Keratinocyte (primary cell): Measurements from ENCODE around the gene NR5A1. TPM values are rescaled to one million over a fixed set of nuclear protein-coding genes. Genes with fewer than 3 reads are reported as not detected.

ENCODE experiments used
- DNase-seq: peaks from one replicate; pipeline ENCODE4 v3.0.0-alpha.2; 2011; ENCODE audit warnings: low read depth, missing footprints, low spot score
- FAIRE-seq: peaks from 2 replicates; lab custom pipeline; 2011; peaks lifted over from hg19 to GRCh38; lab: Jason Lieb, UNC
- H2AFZ ChIP-seq: 2 replicates; pipeline ENCODE4 v1.6.0; 2012; ENCODE audit warnings: low read length, control low read depth, inconsistent platforms; ENCODE audit not compliant: control insufficient read depth
- H3K27ac ChIP-seq: 2 replicates; pipeline ENCODE4 v1.5.1; 2011; ENCODE audit warnings: low read length; ENCODE audit not compliant: control insufficient read depth, insufficient read depth
- H3K27me3 ChIP-seq: 3 replicates; pipeline ENCODE4 v1.6.0; 2011; ENCODE audit warnings: low read length; ENCODE audit not compliant: control insufficient read depth, insufficient read depth; ENCODE audit errors: extremely low read depth
- H3K36me3 ChIP-seq, 2 experiments: 2 replicates in 1 of 2; 3 replicates in 1 of 2; pipeline ENCODE4 v1.5.1; 2011; ENCODE audit warnings: low read length in 2 of 2, mild to moderate bottlenecking in 1 of 2; ENCODE audit not compliant: control insufficient read depth in 2 of 2, insufficient read depth in 2 of 2; ENCODE audit errors: extremely low read depth in 1 of 2
- H3K4me1 ChIP-seq: 3 replicates; pipeline ENCODE4 v1.5.1; 2011; ENCODE audit warnings: low read length; ENCODE audit not compliant: control insufficient read depth, insufficient read depth; ENCODE audit errors: extremely low read depth
- H3K4me2 ChIP-seq: 3 replicates; pipeline ENCODE4 v1.6.0; 2011; ENCODE audit warnings: low read depth, low read length; ENCODE audit not compliant: control insufficient read depth, insufficient read depth; ENCODE audit errors: extremely low read depth
- H3K4me3 ChIP-seq, 3 experiments: fragments of 200-600 bp in 1 of 3; sonication (generic) in 1 of 3; 2 replicates in 2 of 3; 3 replicates in 1 of 3; pipeline ENCODE4 v1.5.1; 2011 to 2016; ENCODE audit warnings: low read length in 3 of 3, mild to moderate bottlenecking in 3 of 3, control low read depth in 2 of 3, inconsistent platforms in 1 of 3, low read depth in 1 of 3, mixed read lengths in 1 of 3, mixed run types in 1 of 3, moderate library complexity in 1 of 3; ENCODE audit not compliant: control insufficient read depth in 2 of 3, insufficient read depth in 2 of 3; ENCODE audit errors: extremely low read depth in 1 of 3
- H3K79me2 ChIP-seq: 2 replicates; pipeline ENCODE4 v1.6.0; 2012; ENCODE audit warnings: low read length; ENCODE audit not compliant: control insufficient read depth, insufficient read depth
- H3K9ac ChIP-seq: 3 replicates; pipeline ENCODE4 v1.6.0; 2011; ENCODE audit warnings: low read length; ENCODE audit not compliant: control insufficient read depth, insufficient read depth; ENCODE audit errors: extremely low read depth
- H3K9me1 ChIP-seq: 3 replicates; pipeline ENCODE4 v1.6.0; 2011; ENCODE audit warnings: low read length; ENCODE audit not compliant: control insufficient read depth, insufficient read depth; ENCODE audit errors: extremely low read depth
- H3K9me3 ChIP-seq: 2 replicates; pipeline ENCODE4 v1.5.1; 2012; ENCODE audit warnings: low read depth, low read length; ENCODE audit not compliant: control insufficient read depth
- H4K20me1 ChIP-seq: 3 replicates; pipeline ENCODE4 v1.6.0; 2011; ENCODE audit warnings: low read length; ENCODE audit not compliant: control insufficient read depth, insufficient read depth; ENCODE audit errors: extremely low read depth
- CTCF ChIP-seq, 3 experiments: IDR thresholded peaks in 1 of 3; conservative IDR thresholded peaks in 1 of 3; optimal IDR thresholded peaks in 1 of 3; 2 replicates in 2 of 3; 3 replicates in 1 of 3; pipeline versions ENCODE3 to v1.5.1; 2011; ENCODE audit warnings: low read length in 3 of 3, mild to moderate bottlenecking in 3 of 3, moderate library complexity in 2 of 3, control low read depth in 1 of 3, inconsistent platforms in 1 of 3; ENCODE audit not compliant: insufficient read depth in 2 of 3; ENCODE audit errors: extremely low read depth in 1 of 3
- EZH2 ChIP-seq: IDR thresholded peaks from one replicate; pipeline ENCODE4 v1.6.1; 2012; ENCODE audit warnings: inconsistent platforms, mild to moderate bottlenecking, low read length, moderate library complexity
- dilution Hi-C: fragments of 300-500 bp; cut with MboI; formaldehyde crosslinking; loops from one replicate; pipeline ENCODE4 v1.7.0; 2020; ENCODE audit warnings: low sequenced_read_pairs; ENCODE audit not compliant: extremely low pct_ligation_motif_present
- polyA minus RNA-seq, 3 experiments: library from RNA; depleted of rRNA, polyadenylated mRNA; stranded (reverse); fragments of >200 nt; gene quantifications; 1 replicate in 1 of 3; 2 replicates in 1 of 3; 3 replicates in 1 of 3; pipeline ENCODE4 v1.2.3, GENCODE V29; 2011
- polyA plus RNA-seq, 5 experiments: library from polyadenylated mRNA; depleted of rRNA in 3 of 5; stranded (reverse) in 3 of 5; stranded (forward) in 1 of 5; unstranded in 1 of 5; fragments of >200 nt; gene quantifications; 1 replicate in 1 of 5; 2 replicates in 3 of 5; 3 replicates in 1 of 5; pipeline versions ENCODE4 v1.2.1 to v1.2.3, GENCODE V29; 2011 to 2012; ENCODE audit warnings: missing spikeins in 2 of 5, low read depth in 1 of 5, low replicate concordance in 1 of 5

The NR5A1 gene
- polyA plus RNA-seq (not detected in 3 replicates), polyA minus RNA-seq (not detected in 3 replicates)
- not detected for polyA plus RNA-seq (2011; ENCODE audit: low read depth)
- polyA plus RNA-seq (2011; cell fraction: cytosol; rRNA removed): not detected in 2 replicates
- polyA plus RNA-seq (2011; cell fraction: nucleus; rRNA removed): not detected in 2 replicates
- not detected in 2 replicates for polyA plus RNA-seq (2012; ENCODE audit: low replicate concordance)
- polyA minus RNA-seq (2011; cell fraction: cytosol; rRNA and poly(A)+ RNA removed): not detected
- not detected in 2 replicates for polyA minus RNA-seq (2011; cell fraction: nucleus; rRNA and poly(A)+ RNA removed)

GRCh38 chr9:124506931-124507879 is at the start of gene NR5A1:
Gene NR5A1, minus strand, starts transcription at chr9:124507399. Its CDS starts 4,004 bp downstream, at chr9:124503395.
- H4K20me1 ChIP-seq: no peaks in the 10 kb centered on the region
- no peaks in the 10 kb centered on the region for H3K9me1 ChIP-seq
- H2AFZ ChIP-seq: no peak within 1 kb of the TSS
- H3K9ac ChIP-seq: no peak within 1 kb of the TSS
- H3K4me2 ChIP-seq: peak within 1 kb of the TSS; percentile 27
- no peak within 1 kb of the TSS for H3K27ac ChIP-seq
- H3K79me2 ChIP-seq: no peaks in the 10 kb centered on the region
- no peaks in the 10 kb centered on the region for H3K9me3 ChIP-seq
- TF ChIP-seq CTCF (optimal IDR thresholded peaks at IDR 0.05 in 1 of 3, IDR thresholded peaks at IDR 0.05 in 1 of 3, conservative IDR thresholded peaks at IDR 0.05 in 1 of 3; ENCODE audit: extremely low read depth in 1 of 3, insufficient read depth in 2 of 3, low read length in 3 of 3): no peak
- no peak for TF ChIP-seq EZH2
- H3K4me3 ChIP-seq: no peak within 1 kb of the TSS
- peaks cover 9% of the 10 kb centered on the region for H3K4me1 ChIP-seq
- no peaks in the 10 kb centered on the region for H3K36me3 ChIP-seq
- no peak for DNase-seq
- FAIRE-seq: no peak
- dilution Hi-C loops: no loop called here
- peaks cover 39% of the 10 kb centered on the region for H3K27me3 ChIP-seq

GRCh38 chr9:124555043-124555442 is 47.8 kb upstream of the NR5A1 start:
- Histone ChIP-seq H3K4me1 (peaks cover 19% of the 10 kb centered on the region), H3K27ac (no peak overlapping the region), H3K9ac (no peak overlapping the region), H3K36me3 (no peaks in the 10 kb centered on the region), H2AFZ (no peak overlapping the region), H3K9me3 (no peaks in the 10 kb centered on the region), H3K4me2 (no peak overlapping the region), H3K4me3 (no peak overlapping the region), H3K9me1 (no peaks in the 10 kb centered on the region), H3K27me3 (no peaks in the 10 kb centered on the region), H4K20me1 (no peaks in the 10 kb centered on the region), H3K79me2 (no peaks in the 10 kb centered on the region)
- dilution Hi-C loops: no loop called here
- FAIRE-seq (no peak), DNase-seq (no peak)
- no peak for TF ChIP-seq CTCF (optimal IDR thresholded peaks at IDR 0.05 in 1 of 3, IDR thresholded peaks at IDR 0.05 in 1 of 3, conservative IDR thresholded peaks at IDR 0.05 in 1 of 3; ENCODE audit: extremely low read depth in 1 of 3, insufficient read depth in 2 of 3, low read length in 3 of 3)
